Spinal cord (tissue), 10 donors: Measurements from ENCODE around the gene RAX2. TPM values are rescaled to one million over a fixed set of nuclear protein-coding genes. Genes with fewer than 3 reads are reported as not detected.

Source experiments
- DNase-seq, 6 donors: peaks; one replicate each; pipeline versions ENCODE4 v3.0.0 to v3.0.0-alpha.2; 2013 to 2015; ENCODE audit warnings: low spot score in 6 of 6, low read depth in 4 of 6
- H3K27ac ChIP-seq: one replicate; pipeline ENCODE4 v1.5.1; 2013; ENCODE audit warnings: low read depth, low read length, control low read depth
- H3K27me3 ChIP-seq: one replicate; pipeline ENCODE4 v1.6.1; 2013; ENCODE audit warnings: low read length; ENCODE audit not compliant: control insufficient read depth, insufficient read depth
- H3K36me3 ChIP-seq: one replicate; pipeline ENCODE4 v1.6.1; 2013; ENCODE audit warnings: low read length; ENCODE audit not compliant: control insufficient read depth, insufficient read depth
- H3K4me1 ChIP-seq: one replicate; pipeline ENCODE4 v1.6.1; 2013; ENCODE audit warnings: low read length; ENCODE audit not compliant: control insufficient read depth, insufficient read depth
- H3K4me3 ChIP-seq: one replicate; pipeline ENCODE4 v1.5.1; 2013; ENCODE audit warnings: low read depth, low read length, control low read depth
- H3K9me3 ChIP-seq: one replicate; pipeline ENCODE4 v1.6.1; 2013; ENCODE audit warnings: low read length; ENCODE audit not compliant: control insufficient read depth, insufficient read depth
- WGBS: methylation state at CpG from one replicate; pipeline ENCODE4 v1.1.5; 2013; ENCODE audit warnings: missing lambda C conversion rate; ENCODE audit not compliant: insufficient coverage; 5-methylcytosine and 5-hydroxymethylcytosine counted together
- polyA plus RNA-seq, 2 donors: library from polyadenylated mRNA; unstranded; fragments of 120-200 nt; gene quantifications; one replicate each; pipeline ENCODE4 v1.2.1, GENCODE V29; 2013; ENCODE audit not compliant: insufficient read length in 2 of 2
- small RNA-seq: library from RNA; depleted of rRNA; stranded (forward); fragments of <200 nt; gene quantifications from one replicate; pipeline ENCODE3, GENCODE V24; 2014; ENCODE audit warnings: low replicate concordance
- total RNA-seq, 2 donors: library from RNA; depleted of rRNA in 1 of 2; stranded (reverse); fragments of 120-200 nt in 1 of 2; fragments of >200 nt in 1 of 2; gene quantifications; one replicate each; pipeline versions ENCODE4 v1.2.3 to v1.2.4, GENCODE V29; 2013 to 2014
- donor health status: healthy.

The RAX2 gene
- total and polyA plus RNA-seq, 4 donors: 0.09 TPM; not detected in 3

- no peak overlapping the region for H3K27ac ChIP-seq
- no peaks in the 10 kb centered on the region for H3K9me3 ChIP-seq
- H3K4me1 ChIP-seq: peaks cover 16% of the 10 kb centered on the region
- 81% methylated on average over 2 of the region's 5 CpGs for WGBS
- peaks cover 41% of the 10 kb centered on the region for H3K27me3 ChIP-seq
- DNase-seq: no peak
- no peaks in the 10 kb centered on the region for H3K36me3 ChIP-seq
- H3K4me3 ChIP-seq: no peak overlapping the region
Observed at GRCh38 chr19:3723110-3723488, 48.9 kb downstream of the RAX2 start.

DNA sequence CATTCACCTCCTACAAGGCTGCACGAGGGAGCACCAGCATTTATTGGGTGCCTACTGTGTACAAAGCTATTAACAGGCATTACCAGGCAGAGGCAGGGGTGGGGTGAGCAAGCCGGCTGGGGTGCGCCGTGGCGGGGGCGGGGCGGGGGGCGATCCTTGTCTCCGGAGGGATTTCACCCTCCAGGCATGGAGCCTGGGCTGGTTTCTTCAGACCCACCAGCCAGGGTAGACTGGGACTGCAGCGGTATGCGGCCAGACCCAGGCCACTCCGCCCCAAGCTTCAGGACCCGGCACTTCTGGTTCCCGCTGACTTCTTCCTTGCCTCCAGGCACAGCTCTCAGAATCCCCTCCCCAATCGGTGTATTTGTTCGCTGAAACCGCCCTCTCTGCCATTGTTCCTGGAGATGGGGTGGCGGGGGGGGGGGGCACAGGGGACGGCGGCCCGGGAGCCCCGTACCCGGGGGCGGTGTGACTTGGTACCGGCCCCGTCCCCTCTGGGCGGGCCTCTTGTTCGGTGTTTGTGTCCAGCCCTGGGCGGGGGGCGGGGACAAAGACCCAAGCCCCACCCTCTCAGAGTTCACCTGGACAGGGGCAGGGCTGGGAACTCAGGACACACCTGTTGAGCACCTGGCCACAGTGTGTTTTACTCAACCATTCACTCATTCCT lies 49.5 kb downstream of the RAX2 start:
- H3K27me3 ChIP-seq: peaks cover 41% of the 10 kb centered on the region
- WGBS: 3% methylated on average over 20 of the region's 30 CpGs
- DNase-seq: no peak
- H3K4me3 ChIP-seq: no peak overlapping the region
- H3K36me3 ChIP-seq: no peaks in the 10 kb centered on the region
- H3K9me3 ChIP-seq: no peaks in the 10 kb centered on the region
- no peak overlapping the region for H3K27ac ChIP-seq
- H3K4me1 ChIP-seq: peaks cover 16% of the 10 kb centered on the region

DNA sequence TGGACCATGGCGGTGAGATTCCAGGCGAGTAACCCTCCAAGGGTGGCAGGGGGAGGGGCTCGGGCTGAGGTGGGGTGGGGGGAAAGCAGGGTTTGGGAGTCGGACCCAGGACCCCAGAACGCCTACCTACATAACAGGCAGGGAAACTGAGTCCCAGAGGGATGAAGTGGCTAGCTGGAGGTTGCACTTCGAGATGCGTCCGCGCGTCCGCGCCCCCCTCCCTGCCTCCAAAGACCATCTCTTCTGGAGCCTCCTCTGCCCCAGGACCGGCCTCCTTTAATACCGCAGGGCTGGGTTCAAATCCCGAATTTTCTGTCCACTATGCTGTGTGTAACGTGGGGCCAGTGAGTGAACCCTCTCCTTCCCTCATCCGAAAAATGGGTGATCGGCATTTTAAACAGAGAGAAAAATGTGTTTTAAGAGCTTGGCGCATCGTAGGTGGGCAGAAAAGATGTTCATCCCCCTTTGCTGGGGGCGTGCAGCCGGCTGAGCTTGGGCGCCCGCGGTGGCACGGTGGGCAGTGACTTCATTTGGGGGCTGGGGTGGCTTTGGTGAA lies 50.1 kb downstream of the RAX2 start:
- Histone ChIP-seq H3K27ac (no peak overlapping the region), H3K4me3 (no peak overlapping the region), H3K9me3 (no peaks in the 10 kb centered on the region), H3K27me3 (peaks cover 41% of the 10 kb centered on the region), H3K36me3 (no peaks in the 10 kb centered on the region), H3K4me1 (peaks cover 16% of the 10 kb centered on the region)
- WGBS: under 1% methylated on average over 22 of the region's 26 CpGs
- no peak for DNase-seq

DNA sequence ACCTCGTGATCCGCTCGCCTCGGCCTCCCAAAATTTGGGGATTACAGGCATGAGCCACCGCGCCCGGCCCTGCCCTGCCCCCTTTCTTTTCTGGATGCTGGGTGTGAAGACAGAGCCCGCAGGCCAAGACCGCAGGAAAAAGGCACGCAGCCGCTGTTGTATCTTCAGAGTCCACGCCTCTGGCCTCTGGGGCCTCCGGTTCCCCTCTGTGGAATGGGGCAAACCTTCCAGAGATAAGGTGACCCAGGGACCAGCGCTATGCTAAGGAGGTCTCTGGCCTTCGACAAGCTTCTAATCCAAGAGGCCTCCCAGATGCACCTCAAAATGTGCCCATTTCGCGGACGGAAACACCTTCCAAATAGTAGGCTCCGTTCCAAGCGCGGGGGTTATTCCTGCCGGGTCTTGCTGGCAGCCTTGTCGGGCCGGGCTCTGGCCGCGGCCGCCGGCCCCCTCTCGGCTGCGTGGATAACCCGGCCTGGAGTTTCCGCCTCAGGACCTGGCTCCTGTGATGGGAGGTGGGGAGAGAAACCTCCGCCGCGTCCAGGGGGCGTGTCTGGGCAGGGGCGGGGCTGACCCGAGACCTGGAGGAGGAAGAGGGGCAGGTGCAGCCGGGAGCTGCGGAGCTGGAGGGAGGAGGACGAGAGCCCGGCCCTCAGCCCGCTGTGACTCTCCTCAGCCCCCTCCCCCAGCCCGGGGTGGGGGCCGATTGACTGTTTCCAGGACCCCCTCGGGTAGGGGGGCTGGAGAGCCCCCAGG lies 50.7 kb downstream of the RAX2 start:
- WGBS: 29% methylated on average over 35 of the region's 46 CpGs
- Histone ChIP-seq H3K4me3 (no peak overlapping the region), H3K36me3 (no peaks in the 10 kb centered on the region), H3K9me3 (no peaks in the 10 kb centered on the region), H3K4me1 (peaks cover 16% of the 10 kb centered on the region), H3K27ac (no peak overlapping the region), H3K27me3 (peaks cover 41% of the 10 kb centered on the region)
- peak in 4 of 6 donors; percentile 43 to 83 (median 59) for DNase-seq

- Histone ChIP-seq H3K36me3 (no peaks in the 10 kb centered on the region), H3K27me3 (peaks cover 38% of the 10 kb centered on the region), H3K4me3 (no peak overlapping the region), H3K9me3 (no peaks in the 10 kb centered on the region), H3K4me1 (peaks cover 16% of the 10 kb centered on the region), H3K27ac (no peak overlapping the region)
- no peak for DNase-seq
- WGBS: 75% methylated on average over 1 of the region's 9 CpGs
Observed at GRCh38 chr19:3720349-3720917, 51.6 kb downstream of the RAX2 start.

DNA sequence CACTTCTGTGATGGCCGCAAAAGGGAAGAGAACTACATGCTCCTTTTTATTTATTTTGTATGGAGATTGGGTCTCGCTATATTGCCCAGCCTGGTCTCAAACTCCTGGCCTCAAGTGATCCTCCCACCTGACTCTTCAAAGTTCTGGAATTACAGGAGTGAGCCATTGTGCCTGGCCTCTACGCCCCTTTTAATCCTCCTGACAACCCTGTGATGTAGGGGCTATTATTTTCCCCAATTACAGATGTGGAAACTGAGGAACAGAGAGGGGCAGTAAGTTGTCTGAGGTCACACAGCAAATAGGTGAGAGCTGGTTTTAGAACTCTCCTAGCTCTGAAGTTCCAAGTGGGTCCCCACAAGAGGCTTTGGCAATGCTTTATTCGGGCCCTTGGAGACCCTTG lies 52.2 kb downstream of the RAX2 start:
- H3K27ac ChIP-seq: no peak overlapping the region
- no peak for DNase-seq
- no peaks in the 10 kb centered on the region for H3K36me3 ChIP-seq
- H3K27me3 ChIP-seq: peaks cover 36% of the 10 kb centered on the region
- 100% methylated on average over 1 of the region's 4 CpGs for WGBS
- no peak overlapping the region for H3K4me3 ChIP-seq
- peaks cover 16% of the 10 kb centered on the region for H3K4me1 ChIP-seq
- H3K9me3 ChIP-seq: no peaks in the 10 kb centered on the region

Small RNAs within 50 kb of the gene (small RNA-seq; reads per million reads assigned to genes)
- not detected for gene AC005777.1

Other genes with a start within 250 kb of the RAX2 start
- gene TEKTIP1, start 233.1 kb downstream of the RAX2 start, total RNA-seq: 1 to 10 TPM in 1 of 2 donors, not detected in 1; 2.1 TPM
- gene TEKTIP1, start 233.1 kb downstream of the RAX2 start, polyA plus RNA-seq: 10 to 100 TPM in 1 of 2 donors, 1 to 10 TPM in 1; 9.6 to 13.0 TPM
- gene MFSD12, start 214.6 kb downstream of the RAX2 start, total RNA-seq: 10 to 100 TPM; 42.5 to 44.6 TPM
- gene MFSD12, start 214.6 kb downstream of the RAX2 start, polyA plus RNA-seq: 100 to 1,000 TPM in 1 of 2 donors, 10 to 100 TPM in 1; 86.5 to 107 TPM
- 10 to 100 TPM; 25.7 to 87.6 TPM for gene HMG20B, start 199.3 kb downstream of the RAX2 start, total RNA-seq
- gene HMG20B, start 199.3 kb downstream of the RAX2 start, polyA plus RNA-seq: 10 to 100 TPM; 63.7 to 72.5 TPM
- under 1 TPM; 0.20 to 0.55 TPM for gene GIPC3, start 186.8 kb downstream of the RAX2 start, total RNA-seq
- gene GIPC3, start 186.8 kb downstream of the RAX2 start, polyA plus RNA-seq: 1 to 10 TPM; 1.5 to 1.9 TPM
- gene TBXA2R, start 165.4 kb downstream of the RAX2 start, total RNA-seq: under 1 TPM; 0.79 to 0.94 TPM
- 1 to 10 TPM; 3.5 to 3.9 TPM for gene TBXA2R, start 165.4 kb downstream of the RAX2 start, polyA plus RNA-seq
- gene CACTIN, start 145.4 kb downstream of the RAX2 start, total RNA-seq: 10 to 100 TPM; 11.0 to 28.4 TPM
- 10 to 100 TPM; 27.5 to 32.6 TPM for gene CACTIN, start 145.4 kb downstream of the RAX2 start, polyA plus RNA-seq
- 10 to 100 TPM; 25.4 to 34.5 TPM for gene PIP5K1C, start 71.8 kb downstream of the RAX2 start, total RNA-seq
- 10 to 100 TPM; 77.5 to 91.1 TPM for gene PIP5K1C, start 71.8 kb downstream of the RAX2 start, polyA plus RNA-seq
- 1 to 10 TPM in 1 of 2 donors, under 1 TPM in 1; 0.30 to 5.0 TPM for gene TJP3, start 63.8 kb downstream of the RAX2 start, total RNA-seq
- gene TJP3, start 63.8 kb downstream of the RAX2 start, polyA plus RNA-seq: 1 to 10 TPM in 1 of 2 donors, under 1 TPM in 1; 1.00 to 2.5 TPM
- 10 to 100 TPM; 16.6 to 19.9 TPM for gene APBA3, start 10.5 kb downstream of the RAX2 start, total RNA-seq
- gene APBA3, start 10.5 kb downstream of the RAX2 start, polyA plus RNA-seq: 10 to 100 TPM; 20.4 to 27.3 TPM
- gene MRPL54, start 9.5 kb downstream of the RAX2 start, total RNA-seq: 10 to 100 TPM; 33.2 to 77.8 TPM
- 10 to 100 TPM; 43.1 TPM for gene MRPL54, start 9.5 kb downstream of the RAX2 start, polyA plus RNA-seq
- 10 to 100 TPM; 11.5 to 22.8 TPM for gene MATK, start 14.2 kb upstream of the RAX2 start, total RNA-seq
- gene MATK, start 14.2 kb upstream of the RAX2 start, polyA plus RNA-seq: 10 to 100 TPM; 61.0 to 62.5 TPM
- 1 to 10 TPM; 7.7 to 9.0 TPM for gene ZFR2, start 96.8 kb upstream of the RAX2 start, total RNA-seq
- 10 to 100 TPM; 27.9 to 37.6 TPM for gene ZFR2, start 96.8 kb upstream of the RAX2 start, polyA plus RNA-seq
- gene ATCAY, start 108.5 kb upstream of the RAX2 start, total RNA-seq: 10 to 100 TPM; 38.1 to 48.9 TPM
- gene ATCAY, start 108.5 kb upstream of the RAX2 start, polyA plus RNA-seq: 100 to 1,000 TPM; 134 to 158 TPM
- gene NMRK2, start 160.8 kb upstream of the RAX2 start, total RNA-seq: under 1 TPM in 1 of 2 donors, not detected in 1; 0.28 TPM
- gene NMRK2, start 160.8 kb upstream of the RAX2 start, polyA plus RNA-seq: under 1 TPM in 1 of 2 donors, not detected in 1; 0.74 TPM
- gene DAPK3, start 198.9 kb upstream of the RAX2 start, total RNA-seq: 10 to 100 TPM; 40.1 to 52.1 TPM
- gene DAPK3, start 198.9 kb upstream of the RAX2 start, polyA plus RNA-seq: 10 to 100 TPM; 67.2 to 79.6 TPM
- 1,000 to 10,000 TPM; 1,335 to 1,977 TPM for gene EEF2, start 213.2 kb upstream of the RAX2 start, total RNA-seq
- 1,000 to 10,000 TPM; 1,625 to 1,669 TPM for gene EEF2, start 213.2 kb upstream of the RAX2 start, polyA plus RNA-seq
- gene PIAS4, start 235.5 kb upstream of the RAX2 start, total RNA-seq: 10 to 100 TPM; 24.8 to 26.3 TPM
- 10 to 100 TPM; 33.2 to 37.7 TPM for gene PIAS4, start 235.5 kb upstream of the RAX2 start, polyA plus RNA-seq